ENCODE measurements around the gene HRNR. TPM values are rescaled to one million over a fixed set of nuclear protein-coding genes. Genes with fewer than 3 reads are reported as not detected.

HRNR gene
- total RNA-seq, 6 donors from 2014 or later = not detected

DNA sequence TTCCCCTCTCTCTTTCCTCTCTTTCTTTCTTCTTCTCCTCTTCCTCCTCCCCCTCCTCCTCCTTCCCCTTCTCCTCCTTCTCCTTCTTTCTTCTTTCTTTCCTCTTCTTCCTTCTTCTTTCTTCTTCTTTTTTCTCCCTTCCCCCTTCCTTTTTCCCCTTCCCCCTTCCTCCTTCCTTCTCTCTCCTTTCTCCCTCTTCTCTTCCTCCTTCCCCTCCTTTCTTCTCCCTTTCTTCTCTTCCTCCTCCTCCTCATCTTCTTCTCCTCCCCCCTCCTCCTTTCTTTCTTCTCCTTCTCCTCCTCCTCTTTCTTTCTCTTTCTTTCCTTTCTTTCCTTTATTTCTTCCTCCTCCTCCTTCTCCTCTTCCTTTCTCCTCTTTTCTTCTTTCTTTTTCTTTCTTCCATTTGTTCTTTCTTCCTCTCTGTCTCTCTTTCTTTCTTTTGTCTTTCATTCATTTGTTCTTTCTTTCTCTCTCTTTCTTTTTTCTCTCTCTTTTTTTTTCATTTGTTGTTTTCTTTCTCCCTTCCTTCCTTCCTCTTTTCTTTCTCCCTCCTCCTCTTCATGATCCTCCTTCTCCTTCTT is 26.5 kb downstream of the HRNR start:
- no peak for ATAC-seq (ENCODE audit: low FRiP score in 2 of 2)

DNA sequence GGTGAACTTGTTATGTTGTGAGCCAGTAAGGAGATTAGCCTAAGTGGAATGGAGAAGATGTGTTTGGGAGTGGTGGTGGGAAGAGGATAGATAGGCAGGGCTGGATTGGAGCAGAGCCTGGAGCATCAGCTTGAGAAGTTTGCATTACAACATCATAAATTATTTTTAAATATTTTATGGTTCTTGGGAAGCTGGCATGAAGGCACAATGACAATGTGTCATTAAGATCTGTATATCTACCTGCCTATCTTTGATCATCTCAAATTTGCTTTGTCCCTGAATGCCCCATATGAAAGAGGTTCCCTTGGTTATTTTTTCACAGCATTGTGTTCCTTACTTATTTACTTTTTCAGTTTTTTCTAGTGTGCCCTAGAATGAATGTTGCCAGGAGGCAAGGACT is 32.3 kb downstream of the HRNR start:
- Histone ChIP-seq H3K36me3 (no peaks in the 10 kb centered on the region), H3K9me3 (no peaks in the 10 kb centered on the region), H3K4me1 (peaks cover 0 to 25% (median 9%) of the 10 kb centered on the region in 4 donors), H3K4me3 (no peak overlapping the region), H3K27me3 (no peaks in the 10 kb centered on the region), H3K27ac (no peak overlapping the region)
- TF ChIP-seq, protein P1, sequence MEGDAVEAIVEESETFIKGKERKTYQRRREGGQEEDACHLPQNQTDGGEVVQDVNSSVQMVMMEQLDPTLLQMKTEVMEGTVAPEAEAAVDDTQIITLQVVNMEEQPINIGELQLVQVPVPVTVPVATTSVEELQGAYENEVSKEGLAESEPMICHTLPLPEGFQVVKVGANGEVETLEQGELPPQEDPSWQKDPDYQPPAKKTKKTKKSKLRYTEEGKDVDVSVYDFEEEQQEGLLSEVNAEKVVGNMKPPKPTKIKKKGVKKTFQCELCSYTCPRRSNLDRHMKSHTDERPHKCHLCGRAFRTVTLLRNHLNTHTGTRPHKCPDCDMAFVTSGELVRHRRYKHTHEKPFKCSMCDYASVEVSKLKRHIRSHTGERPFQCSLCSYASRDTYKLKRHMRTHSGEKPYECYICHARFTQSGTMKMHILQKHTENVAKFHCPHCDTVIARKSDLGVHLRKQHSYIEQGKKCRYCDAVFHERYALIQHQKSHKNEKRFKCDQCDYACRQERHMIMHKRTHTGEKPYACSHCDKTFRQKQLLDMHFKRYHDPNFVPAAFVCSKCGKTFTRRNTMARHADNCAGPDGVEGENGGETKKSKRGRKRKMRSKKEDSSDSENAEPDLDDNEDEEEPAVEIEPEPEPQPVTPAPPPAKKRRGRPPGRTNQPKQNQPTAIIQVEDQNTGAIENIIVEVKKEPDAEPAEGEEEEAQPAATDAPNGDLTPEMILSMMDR (IDR thresholded peaks at IDR 0.05) = no peak
- TF ChIP-seq POLR2A (IDR thresholded peaks at IDR 0.05) (no peak), POLR2AphosphoS5 (IDR thresholded peaks at IDR 0.05) (no peak), EP300 (IDR thresholded peaks at IDR 0.05) (no peak)
- DNase-seq = no peak
- ATAC-seq (ENCODE audit: low FRiP score in 2 of 2) = no peak

More for the DNA sequence above, 26.5 kb downstream of the HRNR start:
- Histone ChIP-seq H3K4me3 (no peak overlapping the region), H3K27me3 (no peaks in the 10 kb centered on the region), H3K27ac (no peak overlapping the region), H3K36me3 (no peaks in the 10 kb centered on the region), H3K4me1 (no peaks in the 10 kb centered on the region), H3K9me3 (no peaks in the 10 kb centered on the region)
- no peak for DNase-seq
- TF ChIP-seq POLR2AphosphoS5 (IDR thresholded peaks at IDR 0.05) (no peak), EP300 (IDR thresholded peaks at IDR 0.05) (no peak), POLR2A (IDR thresholded peaks at IDR 0.05) (no peak)
- TF ChIP-seq, protein P1 (IDR thresholded peaks at IDR 0.05) = no peak

DNA sequence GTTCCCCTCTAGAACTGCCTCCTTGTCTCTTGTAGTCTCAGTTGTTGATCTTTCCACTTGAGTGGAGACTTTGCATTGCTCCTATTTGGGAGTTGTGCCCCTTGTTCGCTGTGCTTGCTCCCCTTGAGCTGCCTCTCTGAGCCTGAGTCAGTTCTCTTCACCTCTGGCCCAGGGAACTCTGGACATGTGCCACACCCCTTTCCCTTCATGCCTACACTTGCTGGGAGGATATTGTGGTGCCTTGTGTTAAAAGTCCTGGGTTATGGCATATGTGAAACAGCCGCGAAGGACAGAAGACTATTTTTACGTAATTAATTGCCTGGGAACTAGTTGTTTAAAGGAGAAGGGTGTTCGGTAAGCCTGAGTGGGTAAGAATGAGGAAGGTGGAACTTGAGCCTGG is 32.7 kb downstream of the HRNR start:
- WGBS, 2 donors = 71 to 83% methylated on average over 5 of the region's 5 CpGs
- no peak for DNase-seq

DNA sequence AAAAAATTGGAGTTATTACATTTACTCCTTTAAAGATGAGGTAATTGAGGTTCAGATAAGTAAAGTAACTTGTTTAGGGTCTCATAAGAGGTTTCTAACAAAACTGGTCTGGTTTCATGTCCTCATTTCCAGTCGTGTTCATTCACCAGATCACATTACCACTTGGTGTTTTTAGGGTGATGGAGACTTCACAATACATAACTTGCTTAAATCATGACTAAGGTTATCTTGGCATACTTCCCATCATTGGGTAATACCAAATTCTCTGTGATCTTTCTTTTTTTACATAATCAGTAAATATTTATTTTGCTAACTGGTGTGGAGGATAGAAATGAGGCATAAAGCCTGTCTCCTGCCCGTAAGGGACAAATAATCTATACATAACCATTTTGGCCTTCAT is 33.4 kb downstream of the HRNR start:
- WGBS, 2 donors = 23 to 25% methylated on average over 2 of the region's 2 CpGs
- Histone ChIP-seq H3K27ac (no peak overlapping the region), H3K36me3 (no peaks in the 10 kb centered on the region), H3K4me3 (no peak overlapping the region), H3K4me1 (peaks cover 0 to 25% (median 9%) of the 10 kb centered on the region in 4 donors), H3K9me3 (no peaks in the 10 kb centered on the region), H3K27me3 (no peaks in the 10 kb centered on the region)
- no peak for TF ChIP-seq POLR2A (IDR thresholded peaks at IDR 0.05)
- TF ChIP-seq POLR2AphosphoS5 (IDR thresholded peaks at IDR 0.05) = no peak
- TF ChIP-seq, protein P1 (IDR thresholded peaks at IDR 0.05) = no peak
- no peak for TF ChIP-seq EP300 (IDR thresholded peaks at IDR 0.05)
- DNase-seq = no peak
- ATAC-seq (ENCODE audit: low FRiP score in 2 of 2) = peak in 1 of 2 donors; percentile 22

More for the DNA sequence above, 32.7 kb downstream of the HRNR start:
- Histone ChIP-seq H3K36me3 (no peaks in the 10 kb centered on the region), H3K27ac (no peak overlapping the region), H3K27me3 (no peaks in the 10 kb centered on the region), H3K4me1 (peaks cover 0 to 25% (median 9%) of the 10 kb centered on the region in 4 donors), H3K9me3 (no peaks in the 10 kb centered on the region), H3K4me3 (no peak overlapping the region)
- TF ChIP-seq, protein P1 (IDR thresholded peaks at IDR 0.05) = no peak
- no peak for TF ChIP-seq POLR2AphosphoS5 (IDR thresholded peaks at IDR 0.05)
- no peak for TF ChIP-seq EP300 (IDR thresholded peaks at IDR 0.05)
- no peak for TF ChIP-seq POLR2A (IDR thresholded peaks at IDR 0.05)
- ATAC-seq (ENCODE audit: low FRiP score in 2 of 2) = no peak

Measured in upper lobe of left lung (tissue), 6 donors.